ENCODE measurements around the gene SPARC.

The SPARC gene

GRCh38 chr5:151672516-151672915, 14.2 kb downstream of the SPARC start:
- Histone ChIP-seq H3K27ac (no peak overlapping the region), H3K4me2 (peak overlapping the region in 3 of 11 experiments; percentile 51 to 56 (median 54); a peak in 4 of 22 replicates), H3K4me1 (peaks cover 9 to 65% (median 33%) of the 10 kb centered on the region in 10 experiments), H4K20me1 (no peaks in the 10 kb centered on the region), H3K27me3 (no peaks in the 10 kb centered on the region), H3K36me3 (peaks cover 0 to 44% (median 0%) of the 10 kb centered on the region in 11 experiments; a peak in 8 of 22 replicates), H3K4me3 (no peak overlapping the region), H3K9ac (no peak overlapping the region), H3K9me3 (replicated peaks in 1 of 11) (no peaks in the 10 kb centered on the region)
- TF ChIP-seq Cebpa-rat (IDR thresholded peaks at IDR 0.05) = no peak

- H3K9ac ChIP-seq = no peak overlapping the region; a peak in 1 of 22 replicates
- no peaks in the 10 kb centered on the region for H3K27me3 ChIP-seq
- peaks cover 0 to 48% (median 0%) of the 10 kb centered on the region in 11 experiments; a peak in 8 of 22 replicates for H3K36me3 ChIP-seq
- no peaks in the 10 kb centered on the region for H3K9me3 ChIP-seq (replicated peaks in 1 of 11)
- H3K4me1 ChIP-seq = peaks cover 4 to 59% (median 28%) of the 10 kb centered on the region in 10 experiments; a peak in 18 of 20 replicates
- no peak for TF ChIP-seq Cebpa-rat (IDR thresholded peaks at IDR 0.05)
- peak overlapping the region in 4 of 11 experiments; percentile 46 to 56 (median 52); a peak in 7 of 22 replicates for H3K4me2 ChIP-seq
- H3K27ac ChIP-seq = no peak overlapping the region
- no peak overlapping the region for H3K4me3 ChIP-seq
- no peaks in the 10 kb centered on the region for H4K20me1 ChIP-seq
Measured at GRCh38 chr5:151671950-151672349, 14.8 kb downstream of the SPARC start.

- no peak overlapping the region for H3K4me3 ChIP-seq
- H3K9me3 ChIP-seq (replicated peaks in 1 of 11) = no peaks in the 10 kb centered on the region
- peak overlapping the region in 5 of 11 experiments; percentile 40 to 56 (median 51); a peak in 10 of 22 replicates for H3K4me2 ChIP-seq
- H3K9ac ChIP-seq = no peak overlapping the region; a peak in 1 of 22 replicates
- H4K20me1 ChIP-seq = no peaks in the 10 kb centered on the region
- H3K4me1 ChIP-seq = peaks cover 0 to 51% (median 21%) of the 10 kb centered on the region in 10 experiments; a peak in 13 of 20 replicates
- no peak for TF ChIP-seq Cebpa-rat (IDR thresholded peaks at IDR 0.05)
- no peaks in the 10 kb centered on the region for H3K27me3 ChIP-seq
- peaks cover 0 to 55% (median 0%) of the 10 kb centered on the region in 11 experiments; a peak in 8 of 22 replicates for H3K36me3 ChIP-seq
- no peak overlapping the region for H3K27ac ChIP-seq
Measured at GRCh38 chr5:151670953-151671636, 15.6 kb downstream of the SPARC start.

- Histone ChIP-seq H3K9ac (no peak overlapping the region), H3K4me3 (no peak overlapping the region), H4K20me1 (no peaks in the 10 kb centered on the region), H3K9me3 (replicated peaks in 1 of 11) (no peaks in the 10 kb centered on the region), H3K4me2 (no peak overlapping the region), H3K4me1 (peaks cover 0 to 50% (median 15%) of the 10 kb centered on the region in 10 experiments; a peak in 14 of 20 replicates), H3K27ac (no peak overlapping the region), H3K27me3 (no peaks in the 10 kb centered on the region), H3K36me3 (peaks cover 0 to 64% (median 0%) of the 10 kb centered on the region in 11 experiments; a peak in 8 of 22 replicates)
- no peak for TF ChIP-seq Cebpa-rat (IDR thresholded peaks at IDR 0.05)
Measured at GRCh38 chr5:151670083-151670686, 16.5 kb downstream of the SPARC start.

GRCh38 chr5:151667083-151667482, 19.6 kb downstream of the SPARC start:
- Histone ChIP-seq H3K27ac (no peak overlapping the region), H3K4me3 (no peak overlapping the region), H3K4me1 (peaks cover 30 to 51% (median 38%) of the 10 kb centered on the region in 10 experiments), H3K9me3 (replicated peaks in 1 of 11) (no peaks in the 10 kb centered on the region), H4K20me1 (no peaks in the 10 kb centered on the region), H3K9ac (no peak overlapping the region), H3K4me2 (no peak overlapping the region), H3K36me3 (peaks cover 0 to 56% (median 0%) of the 10 kb centered on the region in 11 experiments; a peak in 8 of 22 replicates), H3K27me3 (no peaks in the 10 kb centered on the region)
- TF ChIP-seq Cebpa-rat (IDR thresholded peaks at IDR 0.05) = no peak

- Histone ChIP-seq H3K9me3 (replicated peaks in 1 of 11) (no peaks in the 10 kb centered on the region), H3K27me3 (no peaks in the 10 kb centered on the region), H3K36me3 (peaks cover 0 to 46% (median 0%) of the 10 kb centered on the region in 11 experiments; a peak in 8 of 22 replicates), H4K20me1 (no peaks in the 10 kb centered on the region), H3K4me3 (no peak overlapping the region), H3K9ac (no peak overlapping the region), H3K27ac (no peak overlapping the region; a peak in 1 of 22 replicates), H3K4me1 (peaks cover 33 to 50% (median 38%) of the 10 kb centered on the region in 10 experiments), H3K4me2 (peak overlapping the region in 5 of 11 experiments; percentile 77 to 97 (median 89); a peak in 9 of 22 replicates)
- TF ChIP-seq Cebpa-rat (IDR thresholded peaks at IDR 0.05) = no peak
Measured at GRCh38 chr5:151665613-151666012, 21.1 kb downstream of the SPARC start.

- Histone ChIP-seq H3K4me2 (peak overlapping the region; percentile 76 to 97 (median 87); a peak in 18 of 22 replicates), H3K27ac (peak overlapping the region in 7 of 11 experiments; percentile 2 to 74 (median 70); a peak in 11 of 22 replicates), H3K4me3 (no peak overlapping the region), H3K36me3 (peaks cover 0 to 40% (median 0%) of the 10 kb centered on the region in 11 experiments; a peak in 8 of 22 replicates), H3K4me1 (peaks cover 33 to 53% (median 38%) of the 10 kb centered on the region in 10 experiments), H3K9ac (no peak overlapping the region), H3K9me3 (replicated peaks in 1 of 11) (no peaks in the 10 kb centered on the region), H3K27me3 (no peaks in the 10 kb centered on the region), H4K20me1 (no peaks in the 10 kb centered on the region)
- no peak for TF ChIP-seq Cebpa-rat (IDR thresholded peaks at IDR 0.05)
Measured at GRCh38 chr5:151664694-151665585, 21.8 kb downstream of the SPARC start.

GRCh38 chr5:151663617-151664293, 23.0 kb downstream of the SPARC start:
- no peaks in the 10 kb centered on the region for H4K20me1 ChIP-seq
- peaks cover 33 to 57% (median 38%) of the 10 kb centered on the region in 10 experiments for H3K4me1 ChIP-seq
- H3K4me3 ChIP-seq = peak overlapping the region in 7 of 10 experiments; percentile 5 to 32 (median 20); a peak in 9 of 20 replicates
- no peaks in the 10 kb centered on the region for H3K27me3 ChIP-seq
- H3K4me2 ChIP-seq = peak overlapping the region; percentile 76 to 97 (median 87)
- peak overlapping the region; percentile 52 to 74 (median 70); a peak in 21 of 22 replicates for H3K27ac ChIP-seq
- H3K36me3 ChIP-seq = peaks cover 0 to 28% (median 0%) of the 10 kb centered on the region in 11 experiments; a peak in 5 of 22 replicates
- no peak for TF ChIP-seq Cebpa-rat (IDR thresholded peaks at IDR 0.05)
- H3K9ac ChIP-seq = peak overlapping the region; percentile 20 to 62 (median 52); a peak in 20 of 22 replicates
- no peaks in the 10 kb centered on the region for H3K9me3 ChIP-seq (replicated peaks in 1 of 11)

Data from BLaER1 treated with 17β-estradiol and CSF1 and Interleukin-3, amounts not matched to agents 10 nM and 100 nM (cell line).